GM18502 (cell line): ENCODE results near the gene COPS4.
"Not testable (repeated sequence)": the region's sequence is repeated elsewhere in the genome, so short reads cannot be mapped to it uniquely, and the experiment has no call there.

ENCODE experiments used
- ATAC-seq: cut with Tn5 transposase; IDR thresholded peaks from one replicate; pipeline ENCODE4 v1.9.1; 2021; ENCODE audit warnings: mild to moderate bottlenecking; ENCODE audit not compliant: unreplicated experiment, poor library complexity

COPS4 gene

DNA sequence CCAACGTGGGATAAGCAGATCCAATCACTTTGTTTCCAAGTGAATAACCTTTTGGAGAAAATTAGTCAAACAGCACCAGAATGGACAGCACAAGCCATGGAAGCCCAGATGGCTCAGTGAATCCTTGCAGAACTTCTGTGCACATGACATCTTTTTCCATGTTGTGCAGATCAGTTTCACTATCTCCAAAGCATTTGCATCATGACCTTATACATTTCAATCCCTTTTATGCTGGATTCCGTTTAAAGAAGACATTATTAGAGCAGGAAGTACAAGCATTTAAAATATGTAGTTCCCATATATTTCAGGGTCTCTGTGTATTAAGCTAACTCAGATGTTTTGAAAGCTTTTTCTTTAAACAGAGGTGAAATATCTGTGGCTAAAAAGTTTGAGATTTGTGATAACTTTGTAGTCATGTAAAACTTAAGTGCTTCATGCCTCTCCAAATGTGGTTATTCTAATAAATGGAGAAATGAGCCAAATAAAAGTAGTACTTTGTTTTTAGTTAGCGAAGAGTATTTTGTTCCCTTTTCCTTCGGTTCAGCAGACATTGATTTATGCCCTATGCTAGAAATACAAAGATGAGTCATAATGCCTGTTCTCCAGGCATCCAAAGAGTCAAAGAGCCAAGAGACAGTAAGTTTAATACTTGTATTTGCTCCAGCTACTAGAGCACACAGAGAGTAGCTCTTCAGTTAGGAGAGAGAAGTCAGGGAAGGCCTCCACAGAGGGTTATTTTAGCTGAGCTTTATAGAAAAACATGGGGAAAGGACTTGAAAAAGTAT, 40.5 kb downstream of the COPS4 start:
- no peak for ATAC-seq

DNA sequence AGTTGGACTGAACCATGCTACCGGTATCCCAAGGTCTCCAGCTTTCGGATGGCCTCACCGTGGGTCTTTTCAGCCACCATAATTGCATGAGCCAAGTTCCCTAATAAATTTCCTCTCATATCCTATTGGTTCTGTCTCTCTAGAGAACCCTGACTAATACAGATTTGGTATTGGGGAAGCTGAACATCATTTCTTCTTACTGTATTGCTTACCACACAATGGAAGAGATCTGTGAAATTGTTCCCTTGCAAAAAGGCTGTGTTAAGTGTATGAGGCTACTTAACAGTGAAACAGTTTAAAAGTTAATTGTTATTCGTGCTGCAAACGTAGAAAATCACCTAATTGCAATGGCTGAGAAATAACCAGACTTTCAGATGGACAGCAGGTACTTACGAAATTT, 45.6 kb downstream of the COPS4 start:
- ATAC-seq: no peak

DNA sequence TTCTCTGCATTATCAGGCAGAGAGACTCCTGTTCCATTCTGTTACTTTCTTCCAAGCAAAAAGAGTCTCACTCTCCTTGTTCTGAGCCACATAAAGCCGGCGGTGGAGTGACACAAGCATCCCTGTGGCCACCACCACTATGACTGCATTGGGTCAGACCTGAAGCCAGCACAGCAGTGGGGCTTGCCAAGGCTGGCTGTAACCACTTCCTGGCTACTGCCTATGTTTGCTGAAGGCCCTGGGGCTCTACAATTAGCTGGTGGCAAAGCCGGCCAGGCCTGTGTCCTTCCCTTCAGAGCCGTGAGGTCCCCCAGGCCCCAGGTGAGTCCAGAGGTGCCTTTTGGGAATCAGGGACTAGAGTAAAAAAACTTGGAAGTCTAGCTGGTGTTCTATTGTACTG, 47.8 kb downstream of the COPS4 start:
- ATAC-seq: no peak

DNA sequence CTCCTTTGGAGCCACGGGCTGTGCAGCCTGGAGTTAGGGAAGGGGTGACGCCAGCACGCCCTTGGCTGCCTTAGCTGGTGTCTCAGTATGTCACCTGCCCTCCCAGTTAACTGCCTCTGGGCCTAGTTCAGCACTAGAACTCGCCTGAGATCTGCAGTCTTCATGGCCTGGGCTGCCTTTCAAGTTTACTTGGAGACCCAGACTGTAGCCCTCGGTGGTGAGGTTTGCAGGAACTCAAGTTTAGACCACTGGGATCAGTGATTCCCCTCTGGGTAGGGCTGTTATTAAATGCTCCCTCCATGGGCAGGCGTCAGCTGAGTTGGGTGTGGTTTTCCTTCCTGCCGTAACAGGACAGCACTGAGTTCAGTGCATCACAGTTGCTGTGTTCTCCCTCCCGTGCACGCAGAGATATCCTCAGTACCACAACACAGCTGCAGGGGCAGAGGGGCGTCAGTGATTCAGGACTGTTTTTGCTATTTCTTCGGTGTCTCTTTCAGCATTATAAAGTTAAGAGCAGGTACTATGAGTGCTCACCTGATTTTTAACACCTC, 49.0 kb downstream of the COPS4 start:
- peak; percentile 49 for ATAC-seq

GRCh38 chr4:83084956-83085355, 50.0 kb downstream of the COPS4 start:
- not testable (repeated sequence) for ATAC-seq

GRCh38 chr4:83089410-83090157, 54.6 kb downstream of the COPS4 start:
- ATAC-seq: no peak

- ATAC-seq: no peak
Measured at GRCh38 chr4:83093060-83093640, 58.2 kb downstream of the COPS4 start.

DNA sequence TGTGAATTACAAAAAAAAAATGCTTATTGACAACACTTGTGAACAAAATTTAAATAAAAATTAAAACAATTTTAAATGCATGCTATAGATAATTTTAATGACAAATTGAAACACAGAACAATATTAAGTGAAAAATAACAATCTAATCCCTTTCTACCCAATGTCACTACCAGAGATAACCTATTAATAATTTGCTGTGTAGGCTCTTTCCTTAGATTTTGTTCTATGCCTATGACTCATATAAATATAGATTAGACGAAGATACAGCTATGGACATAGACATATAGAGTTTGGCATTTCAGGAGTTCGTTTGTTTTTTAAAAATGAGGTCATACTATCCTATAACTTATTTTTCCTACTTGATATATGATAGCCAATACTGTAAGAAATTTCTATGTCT, 61.4 kb downstream of the COPS4 start:
- ATAC-seq: no peak

DNA sequence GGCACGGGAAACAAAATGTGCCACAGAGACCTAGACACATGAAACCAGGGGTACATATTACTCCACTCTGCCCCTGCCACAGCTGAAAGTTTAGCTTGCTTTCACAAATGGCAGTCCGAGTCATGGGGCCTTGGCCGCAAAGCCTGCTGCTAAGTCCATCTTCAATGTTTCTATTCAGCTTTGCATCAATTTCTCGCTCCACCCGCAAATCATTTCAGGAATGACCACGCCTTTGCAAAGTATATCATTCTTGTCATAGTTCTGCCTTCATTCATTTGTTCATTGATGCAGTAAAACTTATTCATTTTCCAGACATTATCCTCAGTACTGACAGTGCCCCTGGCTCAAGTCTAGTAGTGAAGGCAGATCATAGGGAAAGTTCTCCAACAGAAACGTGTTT, 70.0 kb downstream of the COPS4 start:
- ATAC-seq: no peak

DNA sequence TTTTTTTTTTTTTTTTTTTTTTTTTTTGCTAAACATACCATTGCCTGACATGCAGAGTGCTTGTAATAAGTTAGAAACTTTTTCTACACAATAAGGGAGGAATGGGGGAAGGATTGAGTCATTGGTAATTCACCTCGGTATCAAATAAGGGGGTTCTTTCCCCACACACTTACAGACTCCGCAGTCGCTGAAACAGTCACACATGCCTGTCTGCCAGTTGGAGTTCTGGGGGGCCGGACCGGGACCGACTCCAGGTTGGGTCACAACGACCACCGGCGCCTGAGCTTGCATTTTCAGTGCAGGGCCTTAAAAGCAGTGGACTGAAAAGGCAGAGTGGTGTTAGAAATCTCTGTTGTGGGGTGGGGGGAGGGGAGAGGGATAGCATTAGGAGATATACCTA, 72.6 kb downstream of the COPS4 start:
- no peak for ATAC-seq

GRCh38 chr4:83108101-83108861, 73.3 kb downstream of the COPS4 start:
- no peak for ATAC-seq

GRCh38 chr4:83109480-83110222, 74.7 kb downstream of the COPS4 start:
- ATAC-seq: peak; percentile 18

DNA sequence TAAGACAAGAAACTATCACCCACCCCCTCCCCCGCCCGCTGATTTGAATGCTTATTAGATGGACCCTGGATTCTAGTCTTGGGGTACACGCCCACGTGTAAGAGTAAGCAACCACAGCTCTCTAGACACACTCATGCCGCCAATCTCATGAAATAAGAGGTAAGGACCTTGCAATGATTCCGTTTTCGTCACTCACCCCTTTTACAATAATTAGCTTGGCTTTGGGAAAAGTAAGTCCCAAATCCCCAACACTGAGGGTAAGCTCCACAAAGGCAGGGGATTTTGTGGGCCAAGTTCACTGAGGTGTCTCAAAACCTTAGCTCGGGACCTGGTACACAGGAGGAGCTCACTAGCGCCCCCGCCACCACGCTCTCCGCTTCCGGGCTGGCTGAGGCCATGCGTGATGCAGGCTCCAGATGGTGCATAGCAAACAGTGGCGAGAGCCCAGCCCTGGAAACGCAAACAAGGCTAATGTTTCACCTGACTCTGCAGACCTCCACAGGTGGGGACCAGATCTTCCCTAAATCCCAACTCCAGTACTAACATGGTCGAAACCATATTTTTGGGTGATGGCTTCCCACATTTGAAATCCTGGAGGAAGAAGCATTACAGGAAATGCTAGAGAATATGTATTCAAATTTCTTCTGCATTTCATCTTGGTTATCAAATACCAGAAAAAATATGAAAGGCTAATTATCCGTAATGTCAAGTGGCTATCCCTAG, 75.4 kb downstream of the COPS4 start:
- ATAC-seq: peak; percentile 72

- ATAC-seq: no peak
Measured at GRCh38 chr4:83110970-83111750, 76.2 kb downstream of the COPS4 start.

- not testable (repeated sequence) for ATAC-seq
Measured at GRCh38 chr4:83111751-83112141, 76.8 kb downstream of the COPS4 start.

DNA sequence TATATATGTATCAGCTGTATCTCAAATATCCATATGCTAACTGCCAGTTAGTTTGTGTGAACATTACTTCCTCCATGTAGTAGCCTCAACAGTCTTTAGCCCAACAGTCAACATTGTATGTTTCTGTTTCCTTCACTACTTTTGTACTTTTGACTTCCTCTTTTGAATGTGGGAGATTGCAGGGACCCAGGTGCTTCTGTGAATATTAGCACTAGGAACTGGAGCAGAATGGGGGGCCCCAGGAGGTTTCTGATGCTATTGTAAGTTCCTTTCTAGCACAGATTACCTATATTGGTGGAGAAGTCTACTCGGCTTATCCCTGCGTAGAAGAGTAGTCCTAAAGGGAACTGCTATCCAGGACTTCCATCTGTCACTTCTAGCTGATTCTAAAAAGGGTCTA, 77.2 kb downstream of the COPS4 start:
- peak; percentile 38 for ATAC-seq

- no peak for ATAC-seq
Measured at GRCh38 chr4:83112678-83113428, 77.9 kb downstream of the COPS4 start.

DNA sequence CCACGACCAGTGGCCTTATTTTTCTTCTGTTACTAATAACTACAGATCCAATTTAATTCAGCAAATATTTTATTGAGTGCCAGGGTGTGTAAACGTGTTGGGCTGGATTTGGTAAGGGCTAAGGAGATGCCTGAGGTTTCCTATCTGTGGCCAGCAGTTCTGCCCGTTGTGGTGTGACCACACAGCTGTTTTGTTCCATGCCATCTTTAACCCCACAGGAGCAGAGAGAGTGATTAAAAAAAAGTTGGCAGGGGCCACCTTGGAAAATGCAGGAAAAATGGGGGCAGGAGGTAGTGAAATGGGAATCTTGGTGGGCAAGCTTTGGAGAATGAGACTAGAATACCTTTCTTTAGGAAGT, 78.4 kb downstream of the COPS4 start:
- no peak for ATAC-seq
